Measurements from ENCODE around the gene ANTXR2.

The ANTXR2 gene

GRCh38 chr4:80049402-80049801 is 23.6 kb downstream of the ANTXR2 start:
- no peak overlapping the region for H3K4me3 ChIP-seq (ENCODE audit: low read depth, low read length)
- no peak for DNase-seq (ENCODE audit: low read depth)
- in situ Hi-C loops (cut with HindIII; ENCODE audit: low sequenced_read_pairs), result no loop called here
- TF ChIP-seq CTCF (IDR thresholded peaks at IDR 0.05; ENCODE audit: low read depth, low read length, missing control alignments), result no peak

- TF ChIP-seq CTCF (IDR thresholded peaks at IDR 0.05; ENCODE audit: low read depth, low read length, missing control alignments), result no peak
- DNase-seq (ENCODE audit: low read depth), result no peak
- H3K4me3 ChIP-seq (ENCODE audit: low read depth, low read length), result no peak overlapping the region
- in situ Hi-C loops (cut with HindIII; ENCODE audit: low sequenced_read_pairs), result no loop called here
Observed at GRCh38 chr4:80045786-80046185, 27.2 kb downstream of the ANTXR2 start.

- no peak overlapping the region for H3K4me3 ChIP-seq (ENCODE audit: low read depth, low read length)
- no peak for DNase-seq (ENCODE audit: low read depth)
- in situ Hi-C loops (cut with HindIII; ENCODE audit: low sequenced_read_pairs), result no loop called here
- no peak for TF ChIP-seq CTCF (IDR thresholded peaks at IDR 0.05; ENCODE audit: low read depth, low read length, missing control alignments)
Observed at GRCh38 chr4:80043541-80043940, 29.5 kb downstream of the ANTXR2 start.

GRCh38 chr4:80042821-80043220 is 30.2 kb downstream of the ANTXR2 start:
- no peak for TF ChIP-seq CTCF (IDR thresholded peaks at IDR 0.05; ENCODE audit: low read depth, low read length, missing control alignments)
- in situ Hi-C loops (cut with HindIII; ENCODE audit: low sequenced_read_pairs), result no loop called here
- no peak overlapping the region for H3K4me3 ChIP-seq (ENCODE audit: low read depth, low read length)
- DNase-seq (ENCODE audit: low read depth), result no peak

- in situ Hi-C loops (cut with HindIII; ENCODE audit: low sequenced_read_pairs), result no loop called here
- no peak for TF ChIP-seq CTCF (IDR thresholded peaks at IDR 0.05; ENCODE audit: low read depth, low read length, missing control alignments)
Observed at GRCh38 chr4:80037864-80038263, 35.2 kb downstream of the ANTXR2 start.

GRCh38 chr4:80036949-80037685 is 35.9 kb downstream of the ANTXR2 start:
- no peak for TF ChIP-seq CTCF (IDR thresholded peaks at IDR 0.05; ENCODE audit: low read depth, low read length, missing control alignments)
- no peak overlapping the region for H3K4me3 ChIP-seq (ENCODE audit: low read depth, low read length)
- DNase-seq (ENCODE audit: low read depth), result no peak
- in situ Hi-C loops (cut with HindIII; ENCODE audit: low sequenced_read_pairs), result no loop called here

More at GRCh38 chr4:80037864-80038263, 35.2 kb downstream of the ANTXR2 start:
- H3K4me3 ChIP-seq (ENCODE audit: low read depth, low read length), result no peak overlapping the region
- no peak for DNase-seq (ENCODE audit: low read depth)

All from astrocyte of the cerebellum (primary cell).